AG09309 (cell line): Measurements from ENCODE around the gene HIPK2.

Source experiments
- DNase-seq: peaks from one replicate; pipeline ENCODE4 v3.0.0-alpha.2; 2010; ENCODE audit warnings: low read depth
- H3K4me3 ChIP-seq: 2 replicates; pipeline ENCODE4 v1.5.1; 2011; ENCODE audit warnings: mild to moderate bottlenecking, low read depth, low read length, moderate library complexity; ENCODE audit not compliant: control insufficient read depth
- CTCF ChIP-seq: IDR thresholded peaks from 2 replicates; pipeline ENCODE4 v1.5.1; 2011; ENCODE audit warnings: mild to moderate bottlenecking, low read depth, low read length, inconsistent platforms; ENCODE audit not compliant: insufficient read depth, control insufficient read depth; ENCODE audit errors: missing control alignments

HIPK2 gene

DNA sequence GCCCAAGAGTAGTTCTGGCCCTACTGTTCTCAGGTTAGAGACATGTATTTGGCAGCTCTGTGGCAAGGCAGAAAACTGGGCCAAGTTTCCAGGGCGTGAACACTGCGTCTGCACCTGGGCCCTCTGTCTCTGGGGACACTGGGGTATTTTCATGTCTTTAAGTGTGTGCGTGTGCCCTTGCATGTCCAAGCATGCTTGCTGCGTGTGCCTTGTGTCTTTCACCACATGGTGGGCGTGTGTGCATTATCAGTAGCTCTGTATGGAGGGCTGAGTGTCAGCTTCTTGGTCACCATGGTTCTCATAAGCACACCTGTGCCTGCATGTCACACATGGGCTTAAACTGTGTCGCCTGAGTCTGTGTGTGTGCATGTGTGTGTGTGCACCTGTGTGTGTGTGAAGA lies 69.3 kb downstream of the HIPK2 start:
- TF ChIP-seq CTCF = no peak
- DNase-seq = no peak
- no peak overlapping the region for H3K4me3 ChIP-seq

DNA sequence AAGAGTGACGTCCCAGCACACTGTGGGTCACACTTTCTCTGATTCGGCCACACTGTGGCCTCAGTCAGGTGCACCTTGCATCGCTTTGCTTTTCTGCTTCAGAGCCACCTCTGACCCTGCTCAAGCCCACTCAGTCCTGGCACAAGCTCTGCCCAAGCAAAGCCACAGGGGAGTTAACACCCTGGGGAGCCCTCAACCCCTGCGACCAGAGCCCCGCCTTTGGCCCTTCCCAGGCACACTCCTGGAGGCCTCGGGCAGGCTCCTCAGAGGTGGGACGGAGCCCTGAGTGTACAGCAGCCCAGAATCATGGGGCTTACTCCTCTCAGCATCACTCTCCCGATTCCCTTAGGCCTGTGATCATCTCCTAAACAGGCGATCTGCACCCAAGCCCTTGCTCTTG lies 71.0 kb downstream of the HIPK2 start:
- TF ChIP-seq CTCF = no peak
- H3K4me3 ChIP-seq = no peak overlapping the region
- DNase-seq = no peak

GRCh38 chr7:139704308-139704879 lies 73.4 kb downstream of the HIPK2 start:
- DNase-seq = no peak
- TF ChIP-seq CTCF = no peak
- no peak overlapping the region for H3K4me3 ChIP-seq

GRCh38 chr7:139703487-139704307 lies 74.1 kb downstream of the HIPK2 start:
- DNase-seq = no peak
- TF ChIP-seq CTCF = no peak
- H3K4me3 ChIP-seq = no peak overlapping the region

GRCh38 chr7:139702811-139703486 lies 74.8 kb downstream of the HIPK2 start:
- no peak overlapping the region for H3K4me3 ChIP-seq
- no peak for DNase-seq
- no peak for TF ChIP-seq CTCF

- TF ChIP-seq CTCF = no peak
- no peak overlapping the region for H3K4me3 ChIP-seq
- no peak for DNase-seq
These were observed 75.5 kb downstream of the HIPK2 start for GRCh38 chr7:139702313-139702731.
